ENCODE results near the gene MRPS2. TPM values are rescaled to one million over a fixed set of nuclear protein-coding genes. Genes with fewer than 3 reads are reported as not detected.

Gene MRPS2
- total RNA-seq, 4 donors from 2014 or later, result 9.7 to 28.2 (median 20.1) TPM

- no peaks in the 10 kb centered on the region for H3K36me3 ChIP-seq
- intact Hi-C loops (cut with DNase I; ENCODE audit: low total_unique reads), result no loop called here
- H3K27ac ChIP-seq, result no peak overlapping the region
- TF ChIP-seq CTCF (IDR thresholded peaks at IDR 0.05) (no peak), POLR2A (IDR thresholded peaks at IDR 0.05) (no peak)
- H3K9me3 ChIP-seq, result no peaks in the 10 kb centered on the region
- no peaks in the 10 kb centered on the region for H3K27me3 ChIP-seq
- no peak for DNase-seq
- no peaks in the 10 kb centered on the region for H3K4me1 ChIP-seq
- H3K4me3 ChIP-seq, result no peak overlapping the region
These were observed 12.0 kb upstream of the MRPS2 start for GRCh38 chr9:135488527-135488926.

GRCh38 chr9:135489188-135489906 is 11.1 kb upstream of the MRPS2 start:
- intact Hi-C loops (cut with DNase I; ENCODE audit: low total_unique reads), result no loop called here
- H3K9me3 ChIP-seq, result no peaks in the 10 kb centered on the region
- TF ChIP-seq CTCF (IDR thresholded peaks at IDR 0.05), result no peak
- no peak for TF ChIP-seq POLR2A (IDR thresholded peaks at IDR 0.05)
- no peak overlapping the region for H3K27ac ChIP-seq
- DNase-seq, result no peak
- no peaks in the 10 kb centered on the region for H3K27me3 ChIP-seq
- no peaks in the 10 kb centered on the region for H3K4me1 ChIP-seq
- H3K36me3 ChIP-seq, result no peaks in the 10 kb centered on the region
- no peak overlapping the region for H3K4me3 ChIP-seq

- Histone ChIP-seq H3K4me3 (no peak overlapping the region), H3K36me3 (no peaks in the 10 kb centered on the region)
These were observed 10.2 kb upstream of the MRPS2 start for GRCh38 chr9:135490166-135490870.

GRCh38 chr9:135490980-135491464 is 9.5 kb upstream of the MRPS2 start:
- no peak for DNase-seq

More at GRCh38 chr9:135490166-135490870, 10.2 kb upstream of the MRPS2 start:
- TF ChIP-seq POLR2A (IDR thresholded peaks at IDR 0.05) (no peak), CTCF (IDR thresholded peaks at IDR 0.05) (no peak)
- H3K4me1 ChIP-seq, result no peaks in the 10 kb centered on the region
- no peaks in the 10 kb centered on the region for H3K27me3 ChIP-seq
- intact Hi-C loops (cut with DNase I; ENCODE audit: low total_unique reads), result no loop called here
- no peak overlapping the region for H3K27ac ChIP-seq
- no peaks in the 10 kb centered on the region for H3K9me3 ChIP-seq
- DNase-seq, result no peak

More at GRCh38 chr9:135490980-135491464, 9.5 kb upstream of the MRPS2 start:
- H3K27me3 ChIP-seq, result no peaks in the 10 kb centered on the region
- H3K4me3 ChIP-seq, result no peak overlapping the region
- no peak for TF ChIP-seq POLR2A (IDR thresholded peaks at IDR 0.05)
- no peak for TF ChIP-seq CTCF (IDR thresholded peaks at IDR 0.05)
- H3K36me3 ChIP-seq, result no peaks in the 10 kb centered on the region
- no peak overlapping the region for H3K27ac ChIP-seq
- intact Hi-C loops (cut with DNase I; ENCODE audit: low total_unique reads), result no loop called here
- no peaks in the 10 kb centered on the region for H3K9me3 ChIP-seq
- no peaks in the 10 kb centered on the region for H3K4me1 ChIP-seq
